ENCODE measurements around the gene BPIFB2.

DNA sequence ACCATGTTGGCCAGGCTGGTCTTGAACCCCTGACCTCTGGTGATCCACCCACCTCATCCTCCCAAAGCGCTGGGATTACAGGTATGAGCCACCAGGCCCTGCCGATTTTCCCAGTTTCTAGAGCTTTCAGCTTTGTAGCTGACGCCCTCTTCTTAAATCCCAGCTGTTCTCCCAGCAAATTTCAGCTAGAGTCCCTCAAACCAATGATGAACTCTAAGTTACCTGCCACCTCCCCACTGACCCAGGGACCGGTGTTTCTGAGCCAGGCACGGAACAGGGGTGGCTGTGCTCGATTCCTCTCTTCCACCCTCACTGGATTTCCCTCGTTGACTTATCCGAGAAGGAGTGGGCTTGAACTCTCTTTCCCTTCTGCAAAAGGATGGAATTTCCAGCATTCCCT is 42.4 kb upstream of the BPIFB2 start:
- TF ChIP-seq, protein P1, sequence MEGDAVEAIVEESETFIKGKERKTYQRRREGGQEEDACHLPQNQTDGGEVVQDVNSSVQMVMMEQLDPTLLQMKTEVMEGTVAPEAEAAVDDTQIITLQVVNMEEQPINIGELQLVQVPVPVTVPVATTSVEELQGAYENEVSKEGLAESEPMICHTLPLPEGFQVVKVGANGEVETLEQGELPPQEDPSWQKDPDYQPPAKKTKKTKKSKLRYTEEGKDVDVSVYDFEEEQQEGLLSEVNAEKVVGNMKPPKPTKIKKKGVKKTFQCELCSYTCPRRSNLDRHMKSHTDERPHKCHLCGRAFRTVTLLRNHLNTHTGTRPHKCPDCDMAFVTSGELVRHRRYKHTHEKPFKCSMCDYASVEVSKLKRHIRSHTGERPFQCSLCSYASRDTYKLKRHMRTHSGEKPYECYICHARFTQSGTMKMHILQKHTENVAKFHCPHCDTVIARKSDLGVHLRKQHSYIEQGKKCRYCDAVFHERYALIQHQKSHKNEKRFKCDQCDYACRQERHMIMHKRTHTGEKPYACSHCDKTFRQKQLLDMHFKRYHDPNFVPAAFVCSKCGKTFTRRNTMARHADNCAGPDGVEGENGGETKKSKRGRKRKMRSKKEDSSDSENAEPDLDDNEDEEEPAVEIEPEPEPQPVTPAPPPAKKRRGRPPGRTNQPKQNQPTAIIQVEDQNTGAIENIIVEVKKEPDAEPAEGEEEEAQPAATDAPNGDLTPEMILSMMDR (IDR thresholded peaks at IDR 0.05) = no peak
- TF ChIP-seq POLR2A (IDR thresholded peaks at IDR 0.05) = no peak
